Measurements from ENCODE around the gene MICAL2. TPM values are rescaled to one million over a fixed set of nuclear protein-coding genes. Genes with fewer than 3 reads are reported as not detected.

The MICAL2 gene
- total RNA-seq, 1 experiment from 2014 or later, result 191 TPM

GRCh38 chr11:12274558-12275197 is 164.3 kb downstream of the MICAL2 start:
- Mint-ChIP-seq H3K27ac (ENCODE audit: unreplicated experiment) (no peak overlapping the region), H3K4me3 (ENCODE audit: low read depth, unreplicated experiment) (no peak overlapping the region), H3K4me1 (ENCODE audit: low read depth, unreplicated experiment) (peaks cover 9% of the 10 kb centered on the region), H3K9me3 (ENCODE audit: low read depth, unreplicated experiment) (no peaks in the 10 kb centered on the region), H3K27me3 (ENCODE audit: unreplicated experiment) (no peaks in the 10 kb centered on the region), H3K36me3 (ENCODE audit: insufficient read depth, unreplicated experiment) (peaks cover 9% of the 10 kb centered on the region)
- DNase-seq, result no peak
- BruUV-seq (replicated peaks), result no TSS peak
- TF ChIP-seq CTCF (IDR thresholded peaks at IDR 0.05; ENCODE audit: unreplicated experiment), result no peak
- intact Hi-C loops (cut with micrococcal nuclease; ENCODE audit: unreplicated experiment), result no loop called here
- CTCF ChIA-PET, result no interaction called here

- Mint-ChIP-seq H3K4me3 (ENCODE audit: low read depth, unreplicated experiment) (no peak overlapping the region), H3K9me3 (ENCODE audit: low read depth, unreplicated experiment) (no peaks in the 10 kb centered on the region), H3K27me3 (ENCODE audit: unreplicated experiment) (no peaks in the 10 kb centered on the region), H3K27ac (ENCODE audit: unreplicated experiment) (no peak overlapping the region), H3K4me1 (ENCODE audit: low read depth, unreplicated experiment) (peaks cover 9% of the 10 kb centered on the region), H3K36me3 (ENCODE audit: insufficient read depth, unreplicated experiment) (peaks cover 12% of the 10 kb centered on the region)
- TF ChIP-seq CTCF (IDR thresholded peaks at IDR 0.05; ENCODE audit: unreplicated experiment), result no peak
- intact Hi-C loops (cut with micrococcal nuclease; ENCODE audit: unreplicated experiment), result no loop called here
- BruUV-seq (replicated peaks), result no TSS peak
- CTCF ChIA-PET, result no interaction called here
- no peak for DNase-seq
Measured at GRCh38 chr11:12275818-12276217, 165.4 kb downstream of the MICAL2 start.

DNA sequence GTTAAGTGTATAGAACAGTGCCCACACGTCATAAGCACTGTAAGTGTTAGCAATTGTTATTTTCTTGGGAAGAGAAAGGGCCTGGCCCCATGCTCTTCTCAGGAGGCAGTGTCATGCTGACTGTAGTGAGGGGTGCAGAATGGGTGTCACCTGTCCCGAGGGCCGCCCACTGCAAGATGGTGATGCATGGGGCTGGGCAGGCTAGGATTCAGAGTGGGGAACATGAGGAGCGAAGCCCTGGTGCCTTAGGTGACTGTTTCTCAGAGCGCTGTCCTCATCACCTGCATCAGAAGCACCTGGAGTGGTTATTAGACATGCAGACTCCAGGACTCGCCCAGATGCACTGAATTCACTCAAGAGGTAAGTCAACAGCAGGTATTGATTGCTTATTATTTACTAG is 166.0 kb downstream of the MICAL2 start:
- no TSS peak for BruUV-seq (replicated peaks)
- no peaks in the 10 kb centered on the region for H3K9me3 Mint-ChIP-seq (ENCODE audit: low read depth, unreplicated experiment)
- no peaks in the 10 kb centered on the region for H3K27me3 Mint-ChIP-seq (ENCODE audit: unreplicated experiment)
- no peak for TF ChIP-seq CTCF (IDR thresholded peaks at IDR 0.05; ENCODE audit: unreplicated experiment)
- intact Hi-C loops (cut with micrococcal nuclease; ENCODE audit: unreplicated experiment), result no loop called here
- peaks cover 15% of the 10 kb centered on the region for H3K36me3 Mint-ChIP-seq (ENCODE audit: insufficient read depth, unreplicated experiment)
- no peak overlapping the region for H3K27ac Mint-ChIP-seq (ENCODE audit: unreplicated experiment)
- no peak overlapping the region for H3K4me3 Mint-ChIP-seq (ENCODE audit: low read depth, unreplicated experiment)
- peaks cover 9% of the 10 kb centered on the region for H3K4me1 Mint-ChIP-seq (ENCODE audit: low read depth, unreplicated experiment)
- CTCF ChIA-PET, result no interaction called here
- no peak for DNase-seq

DNA sequence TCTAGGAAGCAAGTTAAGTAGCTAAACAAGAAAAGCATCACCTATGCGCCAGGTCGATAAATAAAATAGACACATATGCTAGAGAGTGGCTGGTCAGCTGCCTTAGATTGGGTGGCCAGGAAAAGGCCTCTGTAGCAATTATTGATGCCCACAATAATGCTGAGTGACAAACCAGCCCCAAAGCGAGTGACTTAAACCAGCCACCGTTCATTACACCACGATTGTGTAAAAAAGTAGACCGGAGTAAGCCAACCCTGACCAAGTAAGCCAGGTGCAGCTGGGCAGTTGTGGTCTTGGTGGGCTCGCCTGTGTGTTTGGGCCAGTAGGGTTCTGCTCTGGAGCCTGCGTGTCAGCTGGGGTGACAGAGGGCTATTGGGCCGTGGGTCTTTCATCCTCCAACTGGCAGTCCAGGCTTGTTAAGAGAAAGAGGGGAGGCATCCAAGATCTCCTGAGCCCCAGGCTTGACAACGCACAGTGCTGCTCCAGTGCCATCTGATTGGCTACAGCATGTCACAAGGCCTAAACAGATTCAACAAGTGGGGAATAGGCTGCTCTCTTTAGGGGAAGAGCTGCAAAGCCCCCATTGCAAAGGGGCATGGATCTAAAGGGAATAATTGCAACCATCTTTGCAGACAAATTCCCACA is 166.6 kb downstream of the MICAL2 start:
- CTCF ChIA-PET, result no interaction called here
- no peak overlapping the region for H3K4me3 Mint-ChIP-seq (ENCODE audit: low read depth, unreplicated experiment)
- peaks cover 9% of the 10 kb centered on the region for H3K4me1 Mint-ChIP-seq (ENCODE audit: low read depth, unreplicated experiment)
- no peak for DNase-seq
- H3K36me3 Mint-ChIP-seq (ENCODE audit: insufficient read depth, unreplicated experiment), result peaks cover 18% of the 10 kb centered on the region
- no peaks in the 10 kb centered on the region for H3K27me3 Mint-ChIP-seq (ENCODE audit: unreplicated experiment)
- BruUV-seq (replicated peaks), result no TSS peak
- no peak for TF ChIP-seq CTCF (IDR thresholded peaks at IDR 0.05; ENCODE audit: unreplicated experiment)
- no peaks in the 10 kb centered on the region for H3K9me3 Mint-ChIP-seq (ENCODE audit: low read depth, unreplicated experiment)
- no peak overlapping the region for H3K27ac Mint-ChIP-seq (ENCODE audit: unreplicated experiment)
- intact Hi-C loops (cut with micrococcal nuclease; ENCODE audit: unreplicated experiment), result no loop called here
